K562 (cell line): ENCODE measurements around the gene PPFIA3. TPM values are rescaled to one million over a fixed set of nuclear protein-coding genes. Genes with fewer than 3 reads are reported as not detected.

Experiments
- ARNT ChIP-seq, 2 experiments: fragments of 450-650 bp; IDR thresholded peaks; 2 replicates each; pipeline ENCODE4 v1.6.1; 2016; ENCODE audit warnings: mild to moderate bottlenecking in 1 of 2
- CBFA2T2 ChIP-seq: fragments of 450-650 bp; conservative IDR thresholded peaks from 2 replicates; pipeline ENCODE4 v1.6.1; 2017; ENCODE audit warnings: mild to moderate bottlenecking
- COPS2 ChIP-seq: fragments of 450-650 bp; conservative IDR thresholded peaks from 2 replicates; pipeline ENCODE4 v1.6.1; 2016; ENCODE audit warnings: mild to moderate bottlenecking, moderate library complexity
- DACH1 ChIP-seq: fragments of 450-650 bp; IDR thresholded peaks from 2 replicates; pipeline ENCODE4 v1.6.1; 2018; ENCODE audit not compliant: partially characterized antibody
- FIP1L1 ChIP-seq: fragments of 200-400 bp; formaldehyde crosslinking; IDR thresholded peaks from 2 replicates; pipeline ENCODE4 v1.6.1; 2018; ENCODE audit warnings: mild to moderate bottlenecking, low read depth, low read length; ENCODE audit not compliant: poor library complexity, severe bottlenecking
- FOXA1 ChIP-seq: fragments of 450-650 bp; IDR thresholded peaks from 2 replicates; pipeline ENCODE4 v1.6.1; 2016; ENCODE audit warnings: mild to moderate bottlenecking, borderline replicate concordance
- FOXM1 ChIP-seq, 2 experiments: fragments of 450-650 bp in 1 of 2; sonication (generic) in 1 of 2; formaldehyde crosslinking in 1 of 2; IDR thresholded peaks; 2 replicates each; pipeline versions ENCODE4 v1.6.1 to v1.9.0; 2017 to 2022; ENCODE audit warnings: low read depth in 2 of 2, mild to moderate bottlenecking in 2 of 2, missing genetic modification reagents in 1 of 2, moderate library complexity in 1 of 2
- HCFC1 ChIP-seq: IDR thresholded peaks from 2 replicates; pipeline ENCODE4 v1.6.1; 2012; ENCODE audit warnings: low read depth, low read length, improper control_type of control experiment
- HDAC1 ChIP-seq, 2 experiments: fragments of 450-650 bp; IDR thresholded peaks; 2 replicates each; pipeline ENCODE4 v1.6.1; 2016 to 2017; ENCODE audit warnings: inconsistent platforms in 1 of 2, mild to moderate bottlenecking in 1 of 2, moderate library complexity in 1 of 2
- HMBOX1 ChIP-seq: sonication (generic); IDR thresholded peaks from 2 replicates; pipeline ENCODE4 v1.6.1; 2016
- KLF6 ChIP-seq: fragments of 250-450 bp; sonication (Bioruptor Pico); IDR thresholded peaks from 2 replicates; pipeline ENCODE4 v1.4.0; 2020; ENCODE audit warnings: mild to moderate bottlenecking, moderate library complexity, borderline replicate concordance
- MAFK ChIP-seq: IDR thresholded peaks from 2 replicates; pipeline ENCODE4 v1.6.1; 2011; ENCODE audit warnings: low read length, improper control_type of control experiment
- NFIC ChIP-seq: fragments of 450-650 bp; IDR thresholded peaks from 2 replicates; pipeline ENCODE4 v1.6.1; 2017; ENCODE audit warnings: mild to moderate bottlenecking, inconsistent platforms
- NR1H2 ChIP-seq: sonication (generic); formaldehyde crosslinking; IDR thresholded peaks from 2 replicates; pipeline ENCODE4 v1.4.0; 2020; ENCODE audit warnings: mild to moderate bottlenecking, missing genetic modification reagents
- POLR2AphosphoS2 ChIP-seq: IDR thresholded peaks from 2 replicates; pipeline ENCODE4 v1.6.1; 2012; ENCODE audit warnings: low read length, improper control_type of control experiment
- POLR2AphosphoS5 ChIP-seq: IDR thresholded peaks from 2 replicates; pipeline ENCODE4 v1.6.1; 2011; ENCODE audit warnings: mild to moderate bottlenecking, low read depth, low read length, moderate library complexity; ENCODE audit not compliant: control insufficient read depth, insufficient read depth
- PRDM10 ChIP-seq: fragments of 450-650 bp; IDR thresholded peaks from 2 replicates; pipeline ENCODE4 v1.6.1; 2018; ENCODE audit not compliant: partially characterized antibody
- PURB ChIP-seq: sonication (generic); formaldehyde crosslinking; IDR thresholded peaks from 2 replicates; pipeline ENCODE4 v1.9.0; 2021; ENCODE audit warnings: low read depth, mild to moderate bottlenecking, missing genetic modification reagents
- RBM17 ChIP-seq: fragments of 200-400 bp; formaldehyde crosslinking; IDR thresholded peaks from 2 replicates; pipeline ENCODE4 v1.6.1; 2017; ENCODE audit warnings: low read depth, mild to moderate bottlenecking, low read length, borderline replicate concordance
- SMC3 ChIP-seq: conservative IDR thresholded peaks from 2 replicates; pipeline ENCODE4 v1.6.1; 2011; ENCODE audit warnings: low read depth, low read length, improper control_type of control experiment; ENCODE audit not compliant: insufficient read depth
- SP2 ChIP-seq: IDR thresholded peaks from 2 replicates; pipeline ENCODE4 v1.6.1; 2011; ENCODE audit warnings: mild to moderate bottlenecking, low read depth, low read length, moderate library complexity; ENCODE audit not compliant: poor library complexity, severe bottlenecking; ENCODE audit errors: extremely low read depth
- TBP ChIP-seq: optimal IDR thresholded peaks from 2 replicates; pipeline ENCODE3; 2011; ENCODE audit warnings: low read depth, low read length, improper control_type of control experiment
- ZNF12 ChIP-seq: sonication (generic); formaldehyde crosslinking; IDR thresholded peaks from 2 replicates; pipeline ENCODE4 v1.4.0; 2020; ENCODE audit warnings: mild to moderate bottlenecking, missing genetic modification reagents
- ZNF143 ChIP-seq: sonication (generic); formaldehyde crosslinking; IDR thresholded peaks from 2 replicates; pipeline ENCODE4 v1.9.0; 2022; ENCODE audit warnings: mild to moderate bottlenecking, missing genetic modification reagents
- ZNF431 ChIP-seq: sonication (generic); formaldehyde crosslinking; IDR thresholded peaks from 2 replicates; pipeline ENCODE4 v1.8.0; 2022; ENCODE audit warnings: mild to moderate bottlenecking, missing genetic modification reagents
- polyA plus RNA-seq, 8 experiments: library from polyadenylated mRNA; depleted of rRNA in 4 of 8; stranded (reverse) in 5 of 8; unstranded in 3 of 8; fragments of >200 nt; fragmentation: Nextera tagmentation in 2 of 8; fragmentation: Illumina TruSeq in 1 of 8; extraction: Ambion mirVana in 2 of 8; extraction: Trizol in 1 of 8; gene quantifications; 2 replicates each; pipeline versions ENCODE4 v1.2.1 to v1.2.3, GENCODE V29; 2011 to 2014; ENCODE audit warnings: inconsistent platforms in 1 of 8, missing spikeins in 1 of 8
- total RNA-seq, 7 experiments: library from RNA; depleted of rRNA in 6 of 7; stranded (reverse); fragments of >200 nt in 6 of 7; fragmentation: Illumina TruSeq in 2 of 7; extraction: Trizol in 2 of 7; gene quantifications; 2 replicates each; pipeline versions ENCODE4 v1.2.1 to v1.2.3, GENCODE V29; 2011 to 2021; ENCODE audit warnings: low replicate concordance in 1 of 7

The PPFIA3 gene
- total and polyA plus RNA-seq, 9 of the 15 experiments (the other 6 are each of a cell fraction or from before 2014, with no cell fraction given): 0.10 to 53.0 (median 17.6) TPM

- no peak for TF ChIP-seq ZNF143 (CRISPR knock-in tag)
- TF ChIP-seq CBFA2T2: no peak
- TF ChIP-seq RBM17: no peak
- no peak for TF ChIP-seq NR1H2 (CRISPR knock-in tag)
- TF ChIP-seq POLR2AphosphoS2: no peak
- peak; percentile 44 to 78; a peak in 2 of 4 replicates for TF ChIP-seq ARNT (IDR thresholded peaks at IDR 0.05)
- peak; percentile 74 for TF ChIP-seq SMC3
- peak in 1 of 2 experiments; percentile 79; a peak in 2 of 4 replicates for TF ChIP-seq HDAC1 (IDR thresholded peaks at IDR 0.05)
- TF ChIP-seq POLR2AphosphoS5: no peak
- peak; percentile 40 for TF ChIP-seq TBP
- no peak for TF ChIP-seq MAFK
- peak; percentile 99 for TF ChIP-seq PRDM10
- TF ChIP-seq ZNF431: no peak
- no peak for TF ChIP-seq FOXM1 (IDR thresholded peaks at IDR 0.05; ENCODE audit: low read depth)
- TF ChIP-seq FOXM1 (CRISPR knock-in tag; IDR thresholded peaks at IDR 0.05; ENCODE audit: low read depth): 0 out of 2 replicates have a peak, but pooled peaks have one; percentile 43
- no peak for TF ChIP-seq KLF6 (CRISPR knock-in tag)
- no peak for TF ChIP-seq HMBOX1
- peak; percentile 14; the same call in 1 of the 2 replicates for TF ChIP-seq NFIC
- no peak for TF ChIP-seq COPS2
- TF ChIP-seq FOXA1: no peak
- no peak for TF ChIP-seq PURB (CRISPR knock-in tag)
- TF ChIP-seq SP2: no peak
- no peak for TF ChIP-seq ZNF12 (CRISPR knock-in tag)
- TF ChIP-seq DACH1: peak; percentile 48
- peak; percentile 10; the same call in 1 of the 2 replicates for TF ChIP-seq HCFC1
- TF ChIP-seq FIP1L1: no peak
These were observed 26.4 kb downstream of the PPFIA3 start (continued) for GRCh38 chr19:49145573-49146407.
